SU-DHL-6 (cell line): ENCODE data around the gene TMEM245.

Experiments used
- H2AFZ ChIP-seq: fragments of 200-600 bp; sonication (generic); 2 replicates; pipeline ENCODE4 v1.6.1; 2014; ENCODE audit warnings: low read depth, mild to moderate bottlenecking, moderate library complexity, mixed read lengths, antibody characterized with exemption, low read length; ENCODE audit not compliant: severe bottlenecking
- H3F3A ChIP-seq: fragments of 200-600 bp; shearing (Covaris generic); 2 replicates; pipeline ENCODE4 v1.6.0; 2016; ENCODE audit warnings: antibody characterized with exemption, mild to moderate bottlenecking; ENCODE audit not compliant: insufficient read depth
- H3K27ac ChIP-seq: fragments of 200-600 bp; sonication (generic); 2 replicates; pipeline ENCODE4 v1.5.1; 2016; ENCODE audit warnings: low read depth, mild to moderate bottlenecking, low read length, moderate library complexity, mixed read lengths
- H3K27me3 ChIP-seq: fragments of 200-600 bp; sonication (generic), shearing (Covaris generic); 2 replicates; pipeline ENCODE4 v1.6.0; 2014; ENCODE audit warnings: mild to moderate bottlenecking, low read length
- H3K36me3 ChIP-seq: fragments of 200-600 bp; sonication (generic); 2 replicates; pipeline ENCODE4 v1.6.1; 2014; ENCODE audit warnings: mild to moderate bottlenecking, low read length, mixed read lengths
- H3K4me2 ChIP-seq: fragments of 300-600, 200-600 bp; shearing (Covaris generic), sonication (generic); 2 replicates; pipeline ENCODE4 v1.6.0; 2014; ENCODE audit warnings: low read length, low read depth, mild to moderate bottlenecking; ENCODE audit not compliant: poor library complexity, severe bottlenecking
- H3K4me3 ChIP-seq: fragments of 200-600 bp; sonication (generic); 2 replicates; pipeline ENCODE4 v1.5.1; 2014; ENCODE audit warnings: antibody characterized with exemption, low read length, mild to moderate bottlenecking, mixed read lengths; ENCODE audit not compliant: insufficient read depth, poor library complexity, severe bottlenecking
- H3K79me2 ChIP-seq: fragments of 200-600 bp; sonication (generic); 2 replicates; pipeline ENCODE4 v1.6.1; 2014; ENCODE audit warnings: mild to moderate bottlenecking, low read length, moderate library complexity; ENCODE audit not compliant: insufficient read depth
- H3K9ac ChIP-seq: fragments of 200-600 bp; sonication (generic); 2 replicates; pipeline ENCODE4 v1.7.0; 2014; ENCODE audit warnings: mild to moderate bottlenecking, low read length
- H3K9me2 ChIP-seq: fragments of 200-600 bp; sonication (generic); replicated peaks from 2 replicates; pipeline ENCODE4 v1.6.1; 2014; ENCODE audit warnings: low read length; ENCODE audit not compliant: insufficient read depth
- H3K9me3 ChIP-seq: fragments of 200-600 bp; sonication (generic); 2 replicates; pipeline ENCODE4 v1.6.1; 2014; ENCODE audit warnings: low read length, mixed read lengths; ENCODE audit not compliant: insufficient read depth
- H4K20me1 ChIP-seq: fragments of 200-600 bp; sonication (generic); 2 replicates; pipeline ENCODE4 v1.6.1; 2014; ENCODE audit warnings: low read depth, mild to moderate bottlenecking, antibody characterized with exemption, low read length, moderate library complexity, mixed read lengths
- CTCF ChIP-seq: fragments of 200-600 bp; sonication (generic); IDR thresholded peaks from one replicate; pipeline ENCODE4 v1.5.1; 2017; ENCODE audit warnings: antibody characterized with exemption, mild to moderate bottlenecking, low read length, moderate library complexity; ENCODE audit not compliant: insufficient read depth, poor library complexity, severe bottlenecking
- EZH2phosphoT487 ChIP-seq: fragments of 200-600 bp; sonication (generic), shearing (Covaris generic); conservative IDR thresholded peaks from 2 replicates; pipeline ENCODE4 v1.6.1; 2018; ENCODE audit warnings: mild to moderate bottlenecking, antibody characterized with exemption, low read length, moderate library complexity, mixed read lengths

TMEM245 gene

GRCh38 chr9:108996643-108997042, 123.1 kb downstream of the TMEM245 start:
- Histone ChIP-seq H3F3A (no peaks in the 10 kb centered on the region), H3K27ac (no peak overlapping the region), H3K4me2 (no peak overlapping the region), H3K9me3 (no peaks in the 10 kb centered on the region), H3K36me3 (no peaks in the 10 kb centered on the region), H2AFZ (no peak overlapping the region), H3K9me2 (no peaks in the 10 kb centered on the region), H3K27me3 (no peaks in the 10 kb centered on the region), H4K20me1 (no peaks in the 10 kb centered on the region), H3K4me3 (no peak overlapping the region), H3K79me2 (peaks cover 7% of the 10 kb centered on the region; the same call in 1 of the 2 replicates), H3K9ac (no peak overlapping the region)
- no peak for TF ChIP-seq CTCF
- no peak for TF ChIP-seq EZH2phosphoT487

GRCh38 chr9:108994695-108995094, 125.1 kb downstream of the TMEM245 start:
- TF ChIP-seq EZH2phosphoT487 = no peak
- no peak for TF ChIP-seq CTCF
- H3K4me2 ChIP-seq = no peak overlapping the region
- H3K36me3 ChIP-seq = no peaks in the 10 kb centered on the region
- no peak overlapping the region for H3K4me3 ChIP-seq
- H3K9me3 ChIP-seq = no peaks in the 10 kb centered on the region
- H3K27me3 ChIP-seq = no peaks in the 10 kb centered on the region
- peaks cover 7% of the 10 kb centered on the region; the same call in 1 of the 2 replicates for H3K79me2 ChIP-seq
- H3F3A ChIP-seq = no peaks in the 10 kb centered on the region
- H3K9ac ChIP-seq = no peak overlapping the region
- no peak overlapping the region for H3K27ac ChIP-seq
- H2AFZ ChIP-seq = no peak overlapping the region
- H3K9me2 ChIP-seq = no peaks in the 10 kb centered on the region
- no peaks in the 10 kb centered on the region for H4K20me1 ChIP-seq

- no peaks in the 10 kb centered on the region for H3F3A ChIP-seq
- no peaks in the 10 kb centered on the region for H3K27me3 ChIP-seq
- H4K20me1 ChIP-seq = no peaks in the 10 kb centered on the region
- H3K9me3 ChIP-seq = no peaks in the 10 kb centered on the region
- H3K36me3 ChIP-seq = 0 out of 2 replicates have a peak, but pooled peaks cover 7% of the 10 kb centered on the region
- no peak for TF ChIP-seq CTCF
- TF ChIP-seq EZH2phosphoT487 = no peak
- no peak overlapping the region for H3K9ac ChIP-seq
- H2AFZ ChIP-seq = no peak overlapping the region
- no peaks in the 10 kb centered on the region for H3K79me2 ChIP-seq
- H3K4me3 ChIP-seq = no peak overlapping the region
- no peaks in the 10 kb centered on the region for H3K9me2 ChIP-seq
- no peak overlapping the region for H3K4me2 ChIP-seq
- H3K27ac ChIP-seq = no peak overlapping the region
Measured at GRCh38 chr9:108991479-108991878, 128.3 kb downstream of the TMEM245 start.

DNA sequence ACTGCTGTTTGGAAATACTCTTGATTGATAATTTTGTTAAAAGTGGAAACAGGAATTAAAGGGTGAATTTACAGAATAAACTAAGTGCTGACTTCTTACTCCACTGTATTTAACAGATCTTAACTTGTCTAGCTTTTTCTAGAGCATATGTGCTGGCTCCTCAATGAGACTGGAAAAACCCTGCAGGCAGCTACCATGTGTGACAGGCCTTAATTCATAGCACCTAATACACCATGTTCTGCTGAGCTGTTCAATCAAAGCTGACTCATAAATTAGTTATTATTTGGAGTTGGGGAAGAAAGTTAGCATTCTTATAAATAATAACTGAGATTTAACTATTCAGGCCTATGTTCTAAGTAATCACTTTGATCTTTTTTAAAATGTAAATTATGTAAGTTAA, 135.9 kb downstream of the TMEM245 start:
- TF ChIP-seq EZH2phosphoT487 (no peak), CTCF (no peak)
- no peak overlapping the region for H2AFZ ChIP-seq
- no peaks in the 10 kb centered on the region for H3K9me2 ChIP-seq
- H3K4me2 ChIP-seq = no peak overlapping the region
- no peaks in the 10 kb centered on the region for H3K9me3 ChIP-seq
- H3K9ac ChIP-seq = no peak overlapping the region
- H3K27me3 ChIP-seq = no peaks in the 10 kb centered on the region
- H3K4me3 ChIP-seq = no peak overlapping the region
- H3K27ac ChIP-seq = no peak overlapping the region
- no peaks in the 10 kb centered on the region for H3K79me2 ChIP-seq
- H3F3A ChIP-seq = no peaks in the 10 kb centered on the region
- H3K36me3 ChIP-seq = 0 out of 2 replicates have a peak, but pooled peaks cover 5% of the 10 kb centered on the region
- H4K20me1 ChIP-seq = no peaks in the 10 kb centered on the region
